COLO668 (cell line): ENCODE measurements around the gene DNAL4.
"Not testable (repeated sequence)": the region's sequence is repeated elsewhere in the genome, so short reads cannot be mapped to it uniquely, and the experiment has no call there.

Experiments used
- DNase-seq: peaks from one replicate; lab custom pipeline; 2025; ENCODE audit not compliant: unreplicated experiment; lab: John Stamatoyannopoulos, UW

DNAL4 gene

GRCh38 chr22:38827510-38827909, 33.6 kb upstream of the DNAL4 start:
- no peak for DNase-seq

DNA sequence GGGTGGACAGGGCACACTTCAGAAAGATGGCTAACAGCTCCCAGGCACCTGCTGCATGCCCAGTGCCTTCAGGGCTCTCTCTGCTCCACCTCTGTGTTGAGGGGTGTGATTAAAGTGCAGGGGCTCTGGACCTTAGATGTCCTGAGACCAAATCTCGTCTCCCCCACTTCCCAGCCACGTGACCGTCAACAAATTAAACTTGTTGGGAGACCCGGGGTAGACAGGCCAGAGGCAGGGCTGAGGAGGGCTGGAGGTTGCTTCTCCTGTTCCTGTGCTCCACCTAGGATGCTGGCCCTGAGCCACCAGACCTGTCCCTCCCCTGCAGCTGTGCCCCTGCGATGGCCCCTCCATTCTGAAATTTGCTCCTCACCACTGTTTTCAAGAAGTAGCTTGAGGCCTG, 32.9 kb upstream of the DNAL4 start:
- DNase-seq: no peak

DNA sequence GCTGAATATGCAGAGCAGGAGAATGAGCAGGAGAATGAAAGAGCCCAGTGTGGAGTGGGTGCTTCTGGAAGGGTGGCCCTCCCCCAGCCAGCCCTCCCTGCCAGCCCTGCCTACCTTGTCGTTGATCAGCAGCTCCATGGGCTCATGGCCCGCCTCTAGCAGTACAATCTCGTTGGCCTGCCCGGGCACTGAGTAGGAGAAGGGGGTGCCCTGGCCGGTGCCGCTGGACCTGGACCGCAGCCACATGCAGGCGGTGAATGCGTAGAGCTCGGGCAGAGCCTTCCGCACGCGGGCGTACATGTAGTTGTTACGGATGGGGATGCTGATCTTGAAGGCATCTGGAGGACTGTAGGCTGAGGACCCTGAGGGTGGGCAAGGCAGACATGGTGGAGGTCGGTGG, 32.4 kb upstream of the DNAL4 start:
- DNase-seq: no peak

DNA sequence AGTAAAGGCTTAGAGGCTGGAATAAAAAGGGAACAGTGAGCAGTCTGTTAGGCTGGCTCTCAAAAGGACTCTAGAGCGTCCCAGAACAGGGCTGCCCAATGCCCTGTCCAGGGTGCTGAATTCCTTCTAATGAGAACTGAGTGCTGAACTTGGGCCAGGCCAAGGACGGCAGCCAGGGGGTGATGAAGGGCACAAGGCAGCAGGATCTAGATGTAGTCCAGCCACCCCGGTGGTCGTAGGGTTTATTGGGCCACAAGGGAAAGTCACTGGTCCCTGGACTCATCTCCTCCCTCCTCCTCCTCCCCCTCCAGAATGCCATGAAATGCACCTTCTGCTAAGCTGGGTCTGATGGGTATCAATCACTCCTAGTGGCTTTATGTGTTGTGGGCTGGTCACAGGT, 30.6 kb upstream of the DNAL4 start:
- no peak for DNase-seq

DNA sequence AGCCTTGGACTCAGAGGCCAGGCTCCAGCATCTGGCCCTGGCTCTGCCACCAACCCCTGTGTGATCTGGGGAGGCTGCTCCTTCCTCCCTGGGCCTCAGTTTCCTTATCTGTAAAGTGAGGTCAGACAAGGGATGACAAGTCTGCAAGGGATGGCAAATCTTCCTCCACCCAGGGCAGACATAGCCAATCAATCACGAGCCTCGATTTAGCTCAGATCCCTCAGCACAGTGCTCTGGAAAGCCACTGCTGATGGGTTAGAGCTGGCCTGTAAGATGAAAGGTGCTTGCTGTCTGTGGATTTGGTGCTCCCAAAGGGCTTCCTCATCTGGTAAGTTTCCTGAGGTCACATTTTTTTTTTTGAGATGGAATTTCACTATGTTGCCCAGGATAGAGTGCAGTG, 29.7 kb upstream of the DNAL4 start:
- DNase-seq: no peak

- no peak for DNase-seq
These were observed 29.1 kb upstream of the DNAL4 start for GRCh38 chr22:38823076-38823475.

- no peak for DNase-seq
These were observed 26.1 kb upstream of the DNAL4 start for GRCh38 chr22:38820020-38820419.

GRCh38 chr22:38819387-38819940, 25.5 kb upstream of the DNAL4 start:
- DNase-seq: no peak

DNA sequence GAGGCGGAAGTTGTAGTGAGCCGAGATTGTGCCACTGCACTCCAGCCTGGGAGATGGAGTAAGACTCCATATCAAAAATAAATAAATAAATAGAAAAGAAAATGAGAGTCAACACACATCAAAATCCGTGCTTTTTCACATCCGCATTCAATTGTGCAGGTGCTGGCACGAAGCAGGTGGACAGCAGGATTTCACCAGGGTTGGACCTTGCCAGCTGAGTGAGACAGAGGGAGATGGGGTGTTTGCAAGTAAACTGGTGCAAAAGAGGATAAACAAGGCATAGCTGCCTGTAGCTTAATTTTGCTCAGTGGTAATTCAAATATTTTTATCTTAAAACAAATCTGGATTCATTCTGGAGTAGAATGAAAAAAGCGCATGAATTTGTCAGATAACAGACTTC, 23.3 kb upstream of the DNAL4 start:
- DNase-seq: no peak

- DNase-seq: no peak
These were observed 21.9 kb upstream of the DNAL4 start for GRCh38 chr22:38815842-38816241.

DNA sequence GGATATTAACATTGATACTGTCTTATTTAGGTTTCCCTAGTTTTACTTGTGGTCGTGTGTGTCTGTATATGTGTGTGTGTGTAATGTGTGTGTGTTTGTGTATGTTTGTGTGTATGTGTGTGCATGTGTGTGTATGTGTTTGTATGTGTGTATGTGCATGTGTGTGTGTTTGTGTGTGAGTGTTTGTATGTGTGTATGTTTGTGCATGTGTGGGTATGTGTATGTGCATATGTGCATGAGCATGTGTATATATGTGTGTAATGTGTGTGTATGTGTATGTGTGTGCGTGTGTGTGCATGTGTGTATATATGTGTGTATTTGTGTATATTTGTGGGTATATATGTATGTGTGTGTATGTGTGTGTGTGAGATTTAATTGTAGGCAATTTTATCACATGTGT, 17.3 kb upstream of the DNAL4 start:
- no peak for DNase-seq

GRCh38 chr22:38805041-38805593, 11.2 kb upstream of the DNAL4 start:
- not testable (repeated sequence) for DNase-seq

DNA sequence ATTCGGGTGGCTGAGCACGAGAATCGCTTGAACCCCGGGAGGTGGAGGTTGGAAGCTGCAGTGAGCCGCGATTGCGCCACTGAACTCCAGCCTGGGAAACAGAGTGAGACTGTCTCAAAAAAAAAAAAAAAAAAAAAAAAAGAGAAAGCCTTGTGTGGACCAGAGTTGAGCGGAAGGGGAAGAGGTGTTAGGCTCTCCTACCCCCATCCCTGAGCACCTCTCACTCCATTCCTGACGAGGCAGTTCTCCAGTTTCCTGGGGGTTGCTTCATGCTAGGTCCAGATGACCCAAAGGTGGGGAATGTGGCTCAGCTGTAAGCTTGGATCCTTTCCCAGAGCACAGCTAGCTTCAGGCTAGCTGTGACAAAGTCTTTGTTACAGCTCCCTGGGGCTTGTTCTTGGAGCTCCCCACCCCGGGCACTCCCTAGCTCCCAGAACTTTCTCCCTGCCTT, 8.8 kb upstream of the DNAL4 start:
- no peak for DNase-seq

DNA sequence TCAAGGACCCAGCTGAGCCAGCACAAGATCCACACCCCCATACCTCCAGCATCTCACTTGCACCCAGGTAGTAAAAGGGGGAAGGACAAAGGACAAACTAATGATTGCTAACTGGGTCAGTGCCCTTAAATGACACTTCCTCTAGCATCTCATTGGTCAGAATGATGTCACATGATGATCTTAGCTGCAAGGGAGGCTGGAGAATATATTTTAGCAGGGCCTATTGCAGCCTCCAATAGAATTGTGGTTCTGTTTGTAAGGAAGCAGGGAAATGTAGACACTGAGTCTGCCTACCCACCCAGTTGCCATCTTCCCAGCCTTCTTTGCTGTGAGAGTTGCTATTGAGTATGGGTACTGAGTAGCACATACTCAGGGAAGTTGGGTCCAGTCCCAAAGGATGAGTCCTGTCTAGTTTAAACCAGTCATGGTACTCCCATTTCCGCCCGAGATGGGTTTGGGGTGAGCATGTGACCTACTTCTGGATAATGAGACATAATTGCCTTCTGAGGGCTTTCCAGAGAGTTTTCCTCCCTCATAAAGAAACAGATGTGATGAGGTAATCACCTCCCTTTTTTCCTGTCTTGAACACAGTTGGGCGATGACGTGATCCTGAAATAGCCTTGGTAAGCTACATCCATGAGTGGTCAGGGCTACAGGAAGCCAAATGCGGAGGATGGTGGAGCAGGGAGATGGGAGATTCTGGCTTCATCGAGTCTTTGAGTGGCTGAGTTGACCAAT, 5.5 kb upstream of the DNAL4 start:
- no peak for DNase-seq

- DNase-seq: no peak
These were observed 4.6 kb upstream of the DNAL4 start for GRCh38 chr22:38798496-38798895.

GRCh38 chr22:38796262-38796957, 2.5 kb upstream of the DNAL4 start:
- no peak for DNase-seq

DNA sequence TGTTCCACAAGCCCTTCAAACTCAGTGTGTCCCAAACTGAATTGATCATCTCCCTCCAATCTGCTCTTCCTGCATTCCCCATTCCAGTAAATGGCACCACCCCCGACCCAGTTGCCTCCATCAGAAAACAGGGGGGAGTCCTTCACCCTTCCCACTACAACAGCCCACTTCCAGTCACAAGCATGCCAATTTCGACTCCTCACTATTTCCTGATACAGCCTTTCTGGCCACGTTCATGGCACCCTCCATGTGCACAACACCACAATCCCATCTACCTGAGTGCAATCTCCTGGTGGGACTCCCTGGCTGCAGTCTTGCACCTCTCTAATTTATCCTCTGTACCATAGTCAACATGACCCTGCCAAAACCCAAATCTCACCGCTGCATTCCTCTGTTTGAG, 1.6 kb upstream of the DNAL4 start:
- DNase-seq: no peak

DNA sequence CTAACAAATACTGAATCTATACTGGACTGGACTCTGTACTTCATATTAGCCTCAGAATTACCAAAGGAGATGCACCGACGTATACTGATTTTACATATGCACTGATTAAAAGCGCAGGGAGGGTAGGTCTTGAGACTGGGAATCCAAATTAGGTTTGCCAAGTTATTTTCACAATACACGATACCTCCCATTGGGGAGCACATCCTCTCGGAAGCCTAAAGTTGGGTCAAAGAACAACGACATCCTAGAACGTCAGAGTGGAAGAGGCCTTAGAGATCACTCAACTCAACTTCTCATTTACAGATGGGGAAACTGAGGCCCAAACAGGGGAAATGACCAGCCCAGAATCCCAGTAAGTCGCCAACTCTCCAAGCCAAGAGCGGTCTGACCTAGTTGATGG, 626 bp downstream of the DNAL4 start:
- no peak for DNase-seq

GRCh38 chr22:38792833-38793232, 1.1 kb downstream of the DNAL4 start:
- DNase-seq: no peak

GRCh38 chr22:38789606-38790005, 4.3 kb downstream of the DNAL4 start:
- no peak for DNase-seq

GRCh38 chr22:38788846-38789245, 5.1 kb downstream of the DNAL4 start:
- no peak for DNase-seq
